ENCODE data around the gene ATP6V1G1.

ATP6V1G1 gene

DNA sequence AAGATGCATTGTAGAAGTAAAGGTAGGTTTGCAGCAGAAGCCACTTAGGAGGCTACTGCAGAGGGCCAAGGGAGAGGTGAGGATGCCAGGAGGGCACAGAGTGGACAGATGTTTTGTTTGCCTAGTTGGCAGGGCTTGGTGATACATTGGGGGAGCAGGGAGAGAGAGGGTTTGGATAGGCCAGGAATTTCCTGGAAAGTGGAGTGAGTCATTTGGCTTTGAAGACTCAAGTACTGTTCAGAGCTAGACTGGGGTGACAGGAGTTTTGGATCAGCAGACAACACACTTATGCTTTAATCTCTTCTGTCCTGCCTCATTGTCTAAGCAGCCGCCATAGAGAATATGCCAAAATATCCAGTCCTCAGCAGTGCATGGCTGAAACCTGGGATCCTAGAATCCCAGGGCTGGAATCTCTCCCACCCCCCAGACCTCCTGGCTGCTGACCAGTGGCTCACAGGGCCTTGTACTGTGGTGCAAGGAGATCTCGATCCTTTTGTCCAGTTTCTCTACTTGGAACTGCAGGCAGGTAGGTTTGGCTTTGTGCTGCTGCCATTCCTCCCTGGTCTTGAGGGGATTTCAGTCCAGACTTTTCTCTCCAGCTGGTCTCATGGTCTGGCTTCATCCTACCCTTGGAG lies 34.5 kb downstream of the ATP6V1G1 start:
- DNase-seq (ENCODE audit: low spot score) = no peak
- TF ChIP-seq CTCF (IDR thresholded peaks at IDR 0.05; ENCODE audit: borderline replicate concordance, control extremely low read depth, extremely low read depth, insufficient read depth, missing control alignments) = no peak
- in situ Hi-C loops (cut with MboI; ENCODE audit: low sequenced_read_pairs, unreplicated experiment) = no loop called here

DNA sequence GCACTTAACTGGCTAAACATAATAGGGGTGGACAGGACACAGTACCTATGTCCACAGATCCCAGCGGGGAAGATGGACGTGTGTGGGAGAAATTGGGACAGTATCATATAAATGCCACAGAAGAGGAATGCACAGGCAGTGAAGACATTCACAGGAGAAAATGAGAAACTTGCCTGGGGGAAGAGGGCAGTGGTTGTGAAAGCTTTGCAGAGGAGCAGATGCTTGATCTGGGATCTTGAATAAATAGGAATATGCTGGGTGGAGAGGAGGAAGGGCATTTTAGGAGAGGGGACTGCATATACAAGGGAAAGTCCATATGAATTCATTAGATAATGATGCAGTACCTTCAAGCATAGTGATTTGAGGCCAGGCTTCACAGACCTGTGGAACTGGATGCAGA lies 37.1 kb downstream of the ATP6V1G1 start:
- in situ Hi-C loops (cut with MboI; ENCODE audit: low sequenced_read_pairs, unreplicated experiment) = no loop called here
- no peak for DNase-seq (ENCODE audit: low spot score)
- TF ChIP-seq CTCF (IDR thresholded peaks at IDR 0.05; ENCODE audit: borderline replicate concordance, control extremely low read depth, extremely low read depth, insufficient read depth, missing control alignments) = no peak

- in situ Hi-C loops (cut with MboI; ENCODE audit: low sequenced_read_pairs, unreplicated experiment) = no loop called here
- DNase-seq (ENCODE audit: low spot score) = no peak
- no peak for TF ChIP-seq CTCF (IDR thresholded peaks at IDR 0.05; ENCODE audit: borderline replicate concordance, control extremely low read depth, extremely low read depth, insufficient read depth, missing control alignments)
Observed at GRCh38 chr9:114626415-114627020, 38.9 kb downstream of the ATP6V1G1 start.

DNA sequence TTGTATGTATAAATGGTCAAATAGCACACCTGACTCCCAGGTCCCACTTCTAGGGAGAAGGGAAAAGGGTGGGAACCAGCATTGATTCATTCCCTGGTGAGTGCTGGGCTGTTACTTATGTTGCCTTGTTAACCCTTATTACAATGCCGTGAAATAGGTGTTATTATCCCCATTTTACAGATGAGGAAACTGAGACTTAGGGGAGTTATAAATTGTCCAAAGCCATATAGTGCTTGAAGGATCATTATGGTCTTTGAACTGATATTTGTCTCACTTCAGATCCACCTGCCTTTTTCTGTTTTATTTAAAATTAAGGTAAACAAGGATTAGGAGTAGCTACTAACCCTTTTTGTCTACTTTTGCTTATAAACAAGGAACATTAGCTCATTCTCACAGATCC lies 40.0 kb downstream of the ATP6V1G1 start:
- in situ Hi-C loops (cut with MboI; ENCODE audit: low sequenced_read_pairs, unreplicated experiment) = no loop called here
- no peak for DNase-seq (ENCODE audit: low spot score)
- no peak for TF ChIP-seq CTCF (IDR thresholded peaks at IDR 0.05; ENCODE audit: borderline replicate concordance, control extremely low read depth, extremely low read depth, insufficient read depth, missing control alignments)

GRCh38 chr9:114629563-114630090 lies 42.1 kb downstream of the ATP6V1G1 start:
- no peak for TF ChIP-seq CTCF (IDR thresholded peaks at IDR 0.05; ENCODE audit: borderline replicate concordance, control extremely low read depth, extremely low read depth, insufficient read depth, missing control alignments)
- in situ Hi-C loops (cut with MboI; ENCODE audit: low sequenced_read_pairs, unreplicated experiment) = no loop called here
- DNase-seq (ENCODE audit: low spot score) = no peak

GRCh38 chr9:114631166-114631565 lies 43.6 kb downstream of the ATP6V1G1 start:
- no peak for DNase-seq (ENCODE audit: low spot score)
- no peak for TF ChIP-seq CTCF (IDR thresholded peaks at IDR 0.05; ENCODE audit: borderline replicate concordance, control extremely low read depth, extremely low read depth, insufficient read depth, missing control alignments)
- in situ Hi-C loops (cut with MboI; ENCODE audit: low sequenced_read_pairs, unreplicated experiment) = no loop called here

Measured in GM13976 (cell line).